Endometrium (tissue), 2 donors: Measurements from ENCODE around the gene VPS8.
"Not testable (repeated sequence)": the region's sequence is repeated elsewhere in the genome, so short reads cannot be mapped to it uniquely, and the experiment has no call there.

ENCODE experiments used
- FAIRE-seq: peaks from 2 replicates; lab custom pipeline; 2012; peaks lifted over from hg19 to GRCh38; lab: Jason Lieb, UNC
- donor health status: control.
- donor health status: control.

VPS8 gene

DNA sequence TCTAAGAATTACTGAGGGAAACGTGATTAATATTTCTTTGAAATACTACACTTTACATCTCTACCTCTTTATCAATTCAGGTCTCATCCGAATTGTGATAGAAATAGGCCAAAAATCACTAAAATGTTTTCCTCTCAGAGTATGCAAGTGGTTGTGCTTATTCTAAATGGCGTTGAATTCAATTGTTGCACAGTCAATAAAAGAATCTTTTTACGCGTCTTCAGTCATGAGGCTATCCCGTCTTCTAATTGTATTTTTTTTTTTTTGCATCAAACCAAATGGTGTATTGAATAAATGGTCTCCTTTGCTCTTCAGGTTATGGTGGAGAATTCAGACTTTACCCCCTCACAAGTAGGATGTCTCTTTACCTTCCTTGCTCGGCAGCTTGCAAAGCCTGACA, 112.6 kb downstream of the VPS8 start:
- FAIRE-seq, result no peak

GRCh38 chr3:184927796-184928315, 115.9 kb downstream of the VPS8 start:
- FAIRE-seq, result no peak

DNA sequence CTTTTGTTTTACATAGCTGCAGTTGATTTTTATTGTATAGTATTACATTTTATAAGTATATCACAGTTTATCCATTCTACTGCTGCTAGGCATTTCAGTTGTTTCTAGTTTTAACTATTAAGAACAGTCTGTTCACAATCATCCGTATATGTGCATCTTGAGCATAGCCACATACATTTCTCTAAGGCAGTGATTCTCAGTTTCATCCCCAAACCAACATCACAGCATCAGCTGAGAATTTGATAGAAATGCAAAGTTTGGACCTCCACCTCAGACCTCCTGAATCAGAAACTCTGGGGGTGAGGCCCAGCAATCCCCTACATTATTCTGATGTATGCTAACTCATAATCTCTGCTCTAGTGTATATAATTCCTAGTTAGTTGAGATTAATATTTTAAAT, 120.8 kb downstream of the VPS8 start:
- FAIRE-seq, result no peak

- FAIRE-seq, result no peak
Measured at GRCh38 chr3:184937611-184938010, 125.6 kb downstream of the VPS8 start.

DNA sequence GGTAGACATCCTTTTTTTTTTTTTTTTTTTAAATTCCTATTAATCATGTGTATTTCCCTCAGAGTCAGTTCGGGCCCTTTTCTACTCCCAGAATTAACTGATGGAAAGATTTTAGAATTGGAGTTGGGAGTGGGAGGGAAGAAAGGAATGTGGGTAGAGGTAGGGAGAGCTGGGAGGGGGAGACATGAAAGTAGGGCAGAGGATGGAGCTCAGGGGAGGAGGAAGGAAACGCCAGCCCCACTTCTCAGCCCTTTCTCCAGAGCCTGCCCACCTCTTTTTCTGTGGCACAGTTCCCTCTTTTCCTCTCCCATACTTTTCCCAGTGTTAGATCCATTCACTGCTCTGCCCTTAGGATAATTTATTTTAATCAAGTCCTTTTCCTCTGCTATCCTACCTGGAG, 129.4 kb downstream of the VPS8 start:
- no peak for FAIRE-seq

DNA sequence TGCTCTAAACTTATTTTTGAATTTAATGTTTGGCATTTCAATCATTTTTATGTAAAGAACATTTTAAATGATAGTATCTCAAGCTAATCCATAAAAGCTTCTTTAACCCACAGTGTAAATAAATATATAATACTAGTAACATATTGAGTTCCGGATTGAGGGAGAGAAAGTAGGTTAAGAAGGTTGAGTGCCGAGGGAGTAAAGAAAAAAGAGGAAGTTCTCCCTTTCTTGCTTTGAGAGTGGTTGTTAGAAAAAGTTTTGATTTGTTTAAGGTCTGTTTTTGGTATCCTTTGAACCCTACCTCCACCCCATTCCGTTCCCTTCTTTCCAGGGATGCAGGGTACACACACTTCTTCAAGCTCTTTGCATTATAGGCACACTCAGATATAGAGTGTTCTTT, 130.8 kb downstream of the VPS8 start:
- FAIRE-seq, result no peak

DNA sequence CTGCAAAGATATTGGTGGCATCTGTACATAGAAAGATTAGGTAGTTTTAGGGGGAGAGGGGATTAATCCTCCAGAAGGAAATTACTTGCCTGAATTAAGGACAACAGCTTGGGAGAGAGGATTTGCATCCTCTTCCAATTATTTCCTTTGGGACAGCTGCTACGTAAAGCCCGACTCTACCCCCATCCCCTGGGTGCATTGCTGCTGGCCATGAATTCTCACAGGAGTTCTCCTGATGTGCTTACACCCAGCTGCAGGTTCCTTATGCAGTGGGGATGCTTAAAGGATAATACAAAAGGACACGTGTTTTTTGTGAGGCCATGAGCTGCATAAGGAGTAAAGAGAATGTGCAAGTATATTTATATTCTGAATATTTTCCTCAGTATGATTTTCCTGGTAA, 132.3 kb downstream of the VPS8 start:
- no peak for FAIRE-seq

GRCh38 chr3:184945886-184946625, 134.1 kb downstream of the VPS8 start:
- no peak for FAIRE-seq

- FAIRE-seq, result no peak
Measured at GRCh38 chr3:184946917-184947316, 135.0 kb downstream of the VPS8 start.

- FAIRE-seq, result no peak
Measured at GRCh38 chr3:184949251-184949965, 137.4 kb downstream of the VPS8 start.

DNA sequence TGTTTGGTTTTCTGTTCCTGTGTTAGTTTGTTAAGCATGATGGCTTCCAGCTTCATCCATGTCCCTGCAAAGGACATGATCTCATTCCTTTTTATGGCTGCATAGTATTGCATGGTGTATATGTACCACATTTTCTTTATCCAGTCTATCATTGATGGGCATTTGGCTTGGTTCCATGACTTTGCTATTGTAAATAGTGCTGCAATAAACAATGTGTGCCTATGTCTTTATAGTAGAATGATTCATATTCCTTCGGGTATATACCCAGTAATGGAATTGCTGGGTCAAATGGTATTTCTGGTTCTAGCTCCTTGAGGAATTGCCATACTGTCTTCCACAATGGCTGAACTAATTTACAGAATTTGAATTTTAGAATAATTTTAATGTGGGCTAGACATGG, 138.8 kb downstream of the VPS8 start:
- not testable (repeated sequence) for FAIRE-seq

DNA sequence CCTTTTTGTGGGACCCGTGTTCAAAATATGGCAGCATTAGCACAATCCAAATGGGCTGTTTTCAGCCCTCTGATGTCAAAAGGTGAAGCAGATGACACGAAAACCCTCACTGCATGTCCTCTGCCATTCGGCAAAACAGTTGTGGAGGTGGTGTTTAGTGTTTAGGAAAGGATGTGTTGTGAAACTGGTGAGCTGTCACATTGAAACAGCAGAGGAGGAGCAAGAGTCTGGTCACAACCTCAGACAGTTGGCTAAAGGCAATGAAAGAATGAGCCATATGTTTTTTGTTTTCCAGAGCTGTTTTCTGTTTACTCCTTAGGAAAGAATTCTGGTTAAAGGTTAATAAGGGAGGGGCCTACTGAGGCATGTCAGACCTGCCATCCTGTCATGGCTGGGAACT, 140.7 kb downstream of the VPS8 start:
- FAIRE-seq, result no peak

DNA sequence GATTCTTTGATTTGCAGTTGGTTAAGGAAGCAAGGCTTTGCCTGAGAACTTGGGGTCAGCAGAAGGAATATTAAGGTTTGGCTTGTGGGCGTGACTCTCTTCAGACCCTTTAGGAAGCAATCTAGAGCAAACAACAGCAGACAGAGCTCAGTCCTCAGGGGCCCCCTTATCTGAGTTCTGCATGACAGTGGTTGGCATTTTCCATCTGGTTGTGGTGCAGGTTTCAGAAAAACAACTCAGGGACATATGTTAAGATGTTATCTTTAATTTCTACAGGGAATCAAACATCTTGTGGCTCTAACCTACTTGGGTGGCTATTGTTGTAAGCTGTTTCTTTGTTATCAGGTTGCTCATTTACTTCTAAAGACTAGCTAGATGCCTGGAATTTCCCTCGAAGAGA, 141.4 kb downstream of the VPS8 start:
- FAIRE-seq, result no peak

DNA sequence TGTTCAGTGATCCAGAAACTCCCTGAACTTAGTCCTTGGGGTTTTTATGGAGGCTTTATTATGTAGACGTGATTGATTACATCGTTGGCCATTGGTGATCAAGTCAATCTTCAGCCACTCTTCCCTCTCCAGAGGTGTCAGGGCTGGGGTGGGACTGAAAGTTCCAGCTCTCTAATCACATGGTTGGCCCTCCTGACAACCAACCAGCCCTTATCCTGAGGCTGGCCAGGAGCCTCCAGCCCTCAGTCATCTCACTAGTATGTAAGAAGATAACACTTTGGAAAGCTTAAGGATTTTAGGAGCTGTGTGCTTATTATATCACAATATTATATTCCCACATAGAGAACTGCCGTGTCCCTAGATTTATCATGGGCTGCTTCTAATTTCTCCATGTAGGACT, 142.3 kb downstream of the VPS8 start:
- no peak for FAIRE-seq

GRCh38 chr3:184954851-184955250, 142.9 kb downstream of the VPS8 start:
- FAIRE-seq, result not testable (repeated sequence)

DNA sequence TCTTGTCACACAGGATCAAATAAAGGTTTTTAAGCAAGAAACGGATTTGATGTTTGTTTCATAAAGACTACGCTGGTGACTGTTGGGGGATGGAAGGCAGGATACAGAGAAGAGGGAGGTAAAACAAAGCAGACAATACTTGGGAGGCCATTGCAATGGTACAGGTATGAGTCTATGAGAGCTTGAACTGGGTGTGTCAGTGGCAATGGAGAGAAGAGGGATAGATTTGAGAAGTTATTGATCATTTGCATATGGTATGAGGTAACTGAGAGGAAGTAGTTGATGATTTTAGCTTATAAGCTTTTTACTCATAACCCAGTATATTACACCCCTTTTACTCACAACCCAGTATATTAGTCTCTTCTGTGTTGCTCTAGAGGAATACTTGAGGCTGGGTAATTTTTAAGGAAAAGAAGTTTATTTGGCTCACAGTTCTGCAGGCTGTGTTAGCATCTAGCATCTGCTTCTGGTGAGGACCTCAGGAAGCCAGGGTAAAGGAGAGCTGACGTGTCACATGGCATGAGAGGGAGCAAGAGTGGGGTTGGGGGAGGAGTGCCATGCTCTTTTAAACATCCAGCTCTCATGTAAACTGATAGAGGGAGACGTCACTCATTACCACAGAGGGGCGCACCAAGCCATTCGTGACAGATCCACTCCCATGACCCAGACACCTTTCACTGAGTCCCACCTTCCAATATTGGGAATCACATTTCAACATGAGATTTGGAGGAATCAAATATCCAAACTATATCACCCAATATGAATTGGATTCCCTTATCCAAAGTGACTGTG, 153.9 kb downstream of the VPS8 start:
- no peak for FAIRE-seq

DNA sequence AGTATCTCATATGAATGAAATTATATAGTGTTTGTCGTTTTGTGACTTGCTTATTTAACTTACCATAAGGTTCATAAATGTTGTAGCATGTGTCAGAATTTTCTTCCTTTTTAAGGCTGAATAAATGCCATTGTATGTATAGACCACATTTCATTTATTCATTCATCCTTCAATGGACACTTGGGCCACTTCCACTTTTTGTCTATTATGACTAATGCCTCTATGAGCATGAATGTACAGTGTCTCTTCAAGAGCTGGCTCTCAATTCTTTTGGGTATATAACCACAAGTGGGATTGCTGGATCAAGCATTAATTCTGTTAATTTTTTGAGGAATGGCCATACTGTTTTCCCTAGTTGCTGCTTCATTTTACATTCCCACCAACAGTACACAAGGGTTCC, 156.1 kb downstream of the VPS8 start:
- no peak for FAIRE-seq

GRCh38 chr3:184970186-184970585, 158.2 kb downstream of the VPS8 start:
- no peak for FAIRE-seq

GRCh38 chr3:184977796-184978195, 165.8 kb downstream of the VPS8 start:
- FAIRE-seq, result no peak

DNA sequence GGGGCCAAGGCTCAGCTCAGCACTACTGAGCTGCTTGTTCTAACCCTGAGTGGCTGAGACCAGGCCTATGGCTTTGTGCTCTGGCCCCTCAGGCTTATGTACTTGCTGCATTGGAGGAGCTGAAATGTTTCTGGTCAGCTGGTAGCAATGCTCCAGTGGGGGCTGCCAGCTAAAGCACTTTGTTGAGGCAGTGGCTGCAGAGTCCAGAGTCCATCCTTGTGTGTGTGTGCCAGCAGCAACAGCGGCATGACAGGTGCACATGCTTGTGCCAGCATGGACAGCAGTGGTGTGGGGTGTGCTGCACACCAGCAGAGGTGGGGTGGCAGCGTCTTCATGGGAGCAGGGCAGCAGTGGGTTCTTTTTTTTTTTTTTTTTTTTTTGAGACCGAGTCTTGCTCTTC, 169.1 kb downstream of the VPS8 start:
- no peak for FAIRE-seq

DNA sequence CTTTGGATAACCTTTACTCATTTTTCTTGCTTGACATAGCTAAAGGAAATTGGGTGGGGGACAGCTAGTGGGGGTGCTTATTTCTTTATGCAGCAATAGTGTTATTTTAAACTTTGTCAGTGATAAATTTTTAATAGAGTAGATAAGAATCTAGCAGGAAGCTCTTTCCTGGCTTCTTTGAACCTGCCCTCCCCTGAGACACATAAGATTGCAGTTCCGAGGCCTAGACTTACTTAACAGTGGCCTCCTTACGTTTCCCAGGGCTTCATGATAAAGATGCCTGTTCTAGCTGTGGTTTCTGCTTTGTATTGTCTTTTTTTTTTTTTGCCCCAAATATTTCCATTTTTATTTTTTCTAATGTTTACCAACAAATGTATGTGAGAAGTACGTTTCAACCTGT, 170.1 kb downstream of the VPS8 start:
- FAIRE-seq, result no peak

GRCh38 chr3:184985586-184985985, 173.6 kb downstream of the VPS8 start:
- no peak for FAIRE-seq

DNA sequence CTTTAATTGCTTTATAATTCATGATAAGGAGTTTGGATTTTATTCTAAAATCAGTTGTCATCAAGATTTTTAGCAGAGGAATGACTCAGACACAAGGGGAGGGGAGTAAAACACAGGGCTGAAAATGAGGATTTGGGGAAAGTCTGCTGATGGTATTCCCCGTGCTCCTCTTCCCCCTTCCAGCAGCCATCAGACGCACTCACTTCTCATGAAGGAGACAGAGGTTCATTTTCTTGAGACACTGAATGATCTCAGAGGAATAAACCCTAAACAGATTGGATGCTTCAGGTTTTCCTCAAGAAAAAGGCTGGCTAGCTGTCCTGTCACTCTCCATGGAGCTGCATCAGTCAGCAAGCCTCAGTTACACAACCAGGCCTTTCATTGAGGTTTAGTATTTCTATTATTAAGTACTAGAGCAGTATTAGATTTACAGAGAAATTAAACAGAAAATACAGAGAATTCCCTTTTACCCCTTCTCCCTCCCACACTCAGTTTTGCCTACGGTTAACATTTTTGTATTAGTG, 174.5 kb downstream of the VPS8 start:
- FAIRE-seq, result no peak
